Cardiac fibroblast (primary cell): Measurements from ENCODE around the gene KRTAP10-4.
"Not testable (repeated sequence)": the region's sequence is repeated elsewhere in the genome, so short reads cannot be mapped to it uniquely, and the experiment has no call there.

Source experiments
- DNase-seq, 2 donors: peaks; one replicate each; pipeline versions ENCODE4 v3.0.0 to v3.0.0-alpha.2; 2010; ENCODE audit warnings: low read depth in 2 of 2
- H3K4me3 ChIP-seq, 2 donors: replicated peaks in 1 of 2; 1 replicate in 1 of 2; 2 replicates in 1 of 2; pipeline ENCODE4 v1.5.1; 2011; ENCODE audit warnings: low read depth in 2 of 2, low read length in 2 of 2, mild to moderate bottlenecking in 2 of 2, moderate library complexity in 1 of 2
- TF ChIP-seq, protein P1 (sequence below): IDR thresholded peaks from one replicate; pipeline ENCODE4 v1.5.1; 2011; ENCODE audit warnings: low read depth, mild to moderate bottlenecking, low read length, inconsistent platforms

Gene KRTAP10-4

DNA sequence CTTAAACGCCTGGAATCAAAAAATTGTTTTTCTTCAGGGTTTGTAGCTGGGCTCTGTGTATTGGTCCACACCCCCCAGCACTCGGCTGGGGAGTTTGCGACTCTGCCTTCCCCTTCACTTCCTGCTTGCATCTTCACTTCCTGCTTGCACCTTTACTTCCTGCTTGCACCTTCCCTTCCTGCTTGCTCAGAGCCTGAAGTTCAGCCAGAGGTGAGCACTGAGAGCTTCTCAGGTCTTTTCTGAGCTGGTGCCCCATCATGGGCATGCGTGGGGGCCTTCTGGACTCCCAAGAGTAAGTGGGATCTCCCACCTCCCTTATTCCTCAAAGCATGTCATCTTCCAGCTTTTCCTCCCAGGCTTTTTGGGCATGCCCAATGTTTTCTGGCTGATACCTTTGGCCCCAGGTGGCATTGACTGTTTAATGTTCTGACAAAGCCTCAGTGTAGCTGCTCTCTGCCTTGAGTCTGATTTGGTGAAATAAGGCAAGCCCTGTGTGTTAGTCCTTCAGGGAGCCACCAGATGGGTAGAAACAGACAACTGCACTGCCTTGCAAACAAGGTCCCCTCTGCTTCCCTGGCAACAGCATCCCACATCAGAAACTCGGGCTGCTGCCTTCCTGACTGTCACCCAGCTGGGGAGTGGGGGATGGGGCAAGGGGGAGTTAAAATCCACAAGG lies 25.7 kb upstream of the KRTAP10-4 start:
- TF ChIP-seq, protein P1, sequence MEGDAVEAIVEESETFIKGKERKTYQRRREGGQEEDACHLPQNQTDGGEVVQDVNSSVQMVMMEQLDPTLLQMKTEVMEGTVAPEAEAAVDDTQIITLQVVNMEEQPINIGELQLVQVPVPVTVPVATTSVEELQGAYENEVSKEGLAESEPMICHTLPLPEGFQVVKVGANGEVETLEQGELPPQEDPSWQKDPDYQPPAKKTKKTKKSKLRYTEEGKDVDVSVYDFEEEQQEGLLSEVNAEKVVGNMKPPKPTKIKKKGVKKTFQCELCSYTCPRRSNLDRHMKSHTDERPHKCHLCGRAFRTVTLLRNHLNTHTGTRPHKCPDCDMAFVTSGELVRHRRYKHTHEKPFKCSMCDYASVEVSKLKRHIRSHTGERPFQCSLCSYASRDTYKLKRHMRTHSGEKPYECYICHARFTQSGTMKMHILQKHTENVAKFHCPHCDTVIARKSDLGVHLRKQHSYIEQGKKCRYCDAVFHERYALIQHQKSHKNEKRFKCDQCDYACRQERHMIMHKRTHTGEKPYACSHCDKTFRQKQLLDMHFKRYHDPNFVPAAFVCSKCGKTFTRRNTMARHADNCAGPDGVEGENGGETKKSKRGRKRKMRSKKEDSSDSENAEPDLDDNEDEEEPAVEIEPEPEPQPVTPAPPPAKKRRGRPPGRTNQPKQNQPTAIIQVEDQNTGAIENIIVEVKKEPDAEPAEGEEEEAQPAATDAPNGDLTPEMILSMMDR = no peak
- no peak overlapping the region for H3K4me3 ChIP-seq
- no peak for DNase-seq

DNA sequence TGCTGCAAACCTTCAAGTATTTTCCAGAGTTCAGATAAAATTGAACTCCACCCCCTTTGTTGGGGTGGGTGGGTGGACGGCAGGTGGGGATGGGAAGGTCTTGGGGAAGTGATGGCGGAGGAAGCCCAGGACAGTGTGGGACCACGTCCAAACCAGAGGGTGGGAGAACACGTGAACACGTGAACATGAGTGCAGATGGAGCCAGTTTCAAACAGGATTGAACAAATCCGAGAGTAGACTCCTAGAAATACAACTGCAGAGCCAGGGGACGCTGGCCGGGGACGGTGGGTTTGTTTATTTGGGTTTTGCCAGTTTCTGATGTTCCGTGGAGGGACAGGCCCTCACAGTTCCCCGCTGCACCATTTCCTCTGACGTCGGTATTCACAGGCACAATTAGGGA lies 25.1 kb upstream of the KRTAP10-4 start:
- no peak overlapping the region for H3K4me3 ChIP-seq
- no peak for DNase-seq
- TF ChIP-seq, protein P1 = no peak

DNA sequence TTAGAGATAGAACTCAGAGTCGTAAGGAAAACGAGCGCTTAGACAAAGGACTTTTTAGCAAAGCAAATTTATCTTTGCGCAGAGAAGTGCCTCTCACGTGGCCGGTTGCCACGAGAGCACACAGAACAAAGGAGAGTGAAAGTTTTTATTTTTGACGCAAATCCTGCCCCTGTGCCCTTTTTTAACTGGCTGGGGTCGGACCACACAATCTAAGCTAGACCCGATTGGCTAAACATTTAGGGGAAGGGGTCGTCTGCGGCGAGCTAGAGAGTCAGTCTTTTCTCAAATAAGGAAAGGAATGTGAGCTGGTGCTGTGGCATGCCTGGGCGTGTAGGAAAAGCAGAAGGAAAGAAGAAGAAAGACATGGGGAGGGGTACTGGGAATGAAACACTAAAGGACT lies 24.6 kb upstream of the KRTAP10-4 start:
- DNase-seq = no peak
- TF ChIP-seq, protein P1 = no peak
- no peak overlapping the region for H3K4me3 ChIP-seq

DNA sequence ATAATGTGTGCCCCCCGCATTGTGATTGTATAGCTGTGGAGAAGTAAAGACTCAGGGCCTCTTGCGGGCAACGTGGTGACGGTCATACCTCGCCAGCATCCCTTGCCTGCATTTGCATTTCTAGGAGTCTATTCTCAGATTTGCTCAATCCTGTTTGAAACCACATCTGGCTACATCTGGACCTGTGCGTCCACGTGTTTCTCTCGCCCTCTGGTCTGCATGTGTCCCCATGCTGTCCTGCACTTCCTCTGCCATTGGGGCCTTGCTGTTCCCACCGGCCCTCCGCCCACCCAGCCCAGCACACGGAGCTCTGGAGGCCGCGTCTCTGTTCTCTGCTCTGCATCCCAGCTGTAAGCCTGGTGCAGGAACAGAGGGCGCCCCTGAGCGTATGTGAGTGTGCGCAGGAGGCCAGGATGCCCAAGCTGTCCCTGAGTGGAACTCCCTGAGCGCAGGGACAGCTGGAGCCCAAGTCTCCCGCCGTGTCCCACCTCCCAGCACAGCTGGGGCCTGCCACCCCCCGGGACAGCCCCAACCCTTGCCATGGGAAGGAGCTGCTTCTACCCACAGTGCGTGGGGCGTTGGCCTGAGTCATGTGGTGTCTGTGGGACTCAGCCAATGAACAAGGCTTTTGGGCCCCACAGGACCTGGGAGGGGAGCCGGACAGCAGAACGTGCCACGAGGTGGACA lies 23.9 kb upstream of the KRTAP10-4 start:
- DNase-seq = no peak
- H3K4me3 ChIP-seq = no peak overlapping the region
- TF ChIP-seq, protein P1 = no peak

DNA sequence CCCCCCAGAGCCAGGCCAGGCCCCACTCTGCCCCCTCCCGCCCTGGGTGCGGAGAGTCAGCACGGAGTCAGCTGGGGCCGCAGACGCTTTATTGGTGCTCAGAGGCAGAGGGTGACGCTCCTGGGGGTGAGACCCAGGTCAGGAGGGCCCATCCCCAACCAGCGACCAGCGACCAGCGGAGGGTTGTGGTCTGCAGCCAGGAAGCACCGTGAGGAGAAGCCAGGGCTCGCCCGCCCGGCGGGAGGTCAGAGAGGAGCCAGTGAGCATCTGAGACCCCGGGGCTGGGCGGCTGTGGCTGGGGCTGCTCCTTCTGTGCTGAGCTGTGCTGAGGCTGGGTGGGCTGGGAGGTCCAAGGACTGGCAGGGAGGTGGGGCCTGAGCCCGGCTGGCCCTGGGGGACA lies 23.2 kb upstream of the KRTAP10-4 start:
- not testable (repeated sequence) for H3K4me3 ChIP-seq, DNase-seq

DNA sequence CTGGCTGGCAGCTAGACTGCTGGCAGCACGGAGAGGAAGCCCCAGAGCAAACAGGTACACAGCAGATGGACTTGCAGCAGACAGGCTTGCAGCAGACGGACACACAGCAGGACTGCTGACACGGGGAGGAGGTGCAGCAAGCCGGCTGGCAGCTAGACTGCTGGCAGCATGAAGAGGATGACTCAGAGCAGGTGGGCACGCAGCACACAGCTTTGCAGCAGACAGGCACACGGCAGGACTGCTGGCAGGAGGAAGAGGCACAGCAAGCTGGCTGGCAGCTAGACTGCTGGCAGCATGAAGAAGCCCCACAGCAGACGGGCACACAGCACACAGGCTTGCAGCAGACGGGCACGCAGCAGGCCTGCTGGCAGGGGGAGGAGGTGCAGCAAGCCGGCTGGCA lies 22.7 kb upstream of the KRTAP10-4 start:
- TF ChIP-seq, protein P1 = no peak
- H3K4me3 ChIP-seq = no peak overlapping the region
- DNase-seq = no peak

DNA sequence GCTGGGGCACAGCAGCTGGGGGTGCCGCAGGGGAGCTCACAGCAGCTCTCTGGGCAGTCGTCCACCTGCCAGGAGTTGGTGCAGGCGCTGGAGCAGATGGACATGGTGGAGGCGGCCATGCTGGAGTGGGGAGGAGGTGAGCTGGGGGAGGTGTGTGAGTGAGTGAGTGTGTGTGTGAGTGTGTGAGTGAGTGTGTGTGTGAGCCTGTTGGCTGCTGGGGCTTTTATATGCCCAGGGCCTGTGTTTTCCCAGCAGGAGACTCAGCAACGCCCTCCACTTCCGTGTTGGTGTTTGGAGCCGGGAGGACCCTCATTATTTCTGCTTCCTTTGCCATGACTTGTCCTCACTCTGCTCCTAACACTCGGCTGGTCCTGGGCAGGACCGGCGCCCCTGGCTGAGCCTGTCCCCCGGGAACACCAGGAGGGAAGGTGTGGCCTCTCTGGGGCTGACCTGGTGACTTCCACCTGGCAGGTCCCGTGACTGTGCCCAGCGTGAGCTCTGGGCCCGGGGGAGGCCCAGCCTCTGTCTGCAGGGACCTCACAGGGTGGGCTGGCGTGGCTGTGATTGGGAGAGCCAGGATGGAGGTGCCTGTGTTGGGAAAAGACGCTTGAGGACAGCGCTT lies 22.1 kb upstream of the KRTAP10-4 start, which contains the start of gene KRTAP10-2:
TSS of gene KRTAP10-2 (minus strand) at position 166 of the 622 bp plus-strand sequence. CDS start at position 119, 47 bp downstream.
- no peak within 1 kb of the TSS for H3K4me3 ChIP-seq
- TF ChIP-seq, protein P1 = no peak
- no peak for DNase-seq
